ENCODE measurements around the gene GTF2H1.

DNA sequence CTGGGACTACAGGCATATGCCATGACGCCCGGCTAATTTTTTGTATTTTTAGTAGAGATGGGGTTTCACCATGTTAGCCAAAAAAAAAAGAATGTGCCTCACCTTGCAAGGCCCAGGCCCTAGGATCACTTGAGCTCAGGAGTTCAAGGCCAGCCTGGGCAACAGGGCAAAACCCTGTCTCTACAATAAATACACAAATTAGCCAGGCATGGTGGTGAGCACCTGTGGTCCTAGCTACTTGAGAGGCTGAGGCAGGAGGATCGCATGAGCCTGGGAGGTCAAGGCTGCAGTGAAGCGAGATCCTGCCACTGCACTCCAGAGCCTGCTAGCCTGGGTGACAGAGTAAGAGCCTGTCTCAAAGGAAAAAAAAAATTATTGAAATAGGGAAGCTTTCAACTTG, 81.7 kb downstream of the GTF2H1 start:
- no peak for TF ChIP-seq POLR2A (IDR thresholded peaks at IDR 0.05)
- TF ChIP-seq, protein P1, sequence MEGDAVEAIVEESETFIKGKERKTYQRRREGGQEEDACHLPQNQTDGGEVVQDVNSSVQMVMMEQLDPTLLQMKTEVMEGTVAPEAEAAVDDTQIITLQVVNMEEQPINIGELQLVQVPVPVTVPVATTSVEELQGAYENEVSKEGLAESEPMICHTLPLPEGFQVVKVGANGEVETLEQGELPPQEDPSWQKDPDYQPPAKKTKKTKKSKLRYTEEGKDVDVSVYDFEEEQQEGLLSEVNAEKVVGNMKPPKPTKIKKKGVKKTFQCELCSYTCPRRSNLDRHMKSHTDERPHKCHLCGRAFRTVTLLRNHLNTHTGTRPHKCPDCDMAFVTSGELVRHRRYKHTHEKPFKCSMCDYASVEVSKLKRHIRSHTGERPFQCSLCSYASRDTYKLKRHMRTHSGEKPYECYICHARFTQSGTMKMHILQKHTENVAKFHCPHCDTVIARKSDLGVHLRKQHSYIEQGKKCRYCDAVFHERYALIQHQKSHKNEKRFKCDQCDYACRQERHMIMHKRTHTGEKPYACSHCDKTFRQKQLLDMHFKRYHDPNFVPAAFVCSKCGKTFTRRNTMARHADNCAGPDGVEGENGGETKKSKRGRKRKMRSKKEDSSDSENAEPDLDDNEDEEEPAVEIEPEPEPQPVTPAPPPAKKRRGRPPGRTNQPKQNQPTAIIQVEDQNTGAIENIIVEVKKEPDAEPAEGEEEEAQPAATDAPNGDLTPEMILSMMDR (IDR thresholded peaks at IDR 0.05) = no peak
